GM13977 (cell line): ENCODE measurements around the gene HLA-DPA1.
"Not testable (repeated sequence)": the region's sequence is repeated elsewhere in the genome, so short reads cannot be mapped to it uniquely, and the experiment has no call there.

Source experiments
- DNase-seq: peaks from one replicate; pipeline ENCODE4 v3.0.0; 2012; ENCODE audit warnings: low spot score
- CTCF ChIP-seq: IDR thresholded peaks from 2 replicates; pipeline ENCODE4 v1.5.1; 2012; ENCODE audit warnings: mild to moderate bottlenecking, control low read depth; ENCODE audit not compliant: insufficient read depth; ENCODE audit errors: extremely low read depth, missing control alignments
- in situ Hi-C: fragments of 300-500 bp; cut with MboI; formaldehyde crosslinking; loops from one replicate; pipeline ENCODE4 v1.12.0; 2022; ENCODE audit warnings: low sequenced_read_pairs, low pct_unique_long_range_greater_than_20kb, mixed read lengths, inconsistent platforms; ENCODE audit not compliant: unreplicated experiment

Gene HLA-DPA1

DNA sequence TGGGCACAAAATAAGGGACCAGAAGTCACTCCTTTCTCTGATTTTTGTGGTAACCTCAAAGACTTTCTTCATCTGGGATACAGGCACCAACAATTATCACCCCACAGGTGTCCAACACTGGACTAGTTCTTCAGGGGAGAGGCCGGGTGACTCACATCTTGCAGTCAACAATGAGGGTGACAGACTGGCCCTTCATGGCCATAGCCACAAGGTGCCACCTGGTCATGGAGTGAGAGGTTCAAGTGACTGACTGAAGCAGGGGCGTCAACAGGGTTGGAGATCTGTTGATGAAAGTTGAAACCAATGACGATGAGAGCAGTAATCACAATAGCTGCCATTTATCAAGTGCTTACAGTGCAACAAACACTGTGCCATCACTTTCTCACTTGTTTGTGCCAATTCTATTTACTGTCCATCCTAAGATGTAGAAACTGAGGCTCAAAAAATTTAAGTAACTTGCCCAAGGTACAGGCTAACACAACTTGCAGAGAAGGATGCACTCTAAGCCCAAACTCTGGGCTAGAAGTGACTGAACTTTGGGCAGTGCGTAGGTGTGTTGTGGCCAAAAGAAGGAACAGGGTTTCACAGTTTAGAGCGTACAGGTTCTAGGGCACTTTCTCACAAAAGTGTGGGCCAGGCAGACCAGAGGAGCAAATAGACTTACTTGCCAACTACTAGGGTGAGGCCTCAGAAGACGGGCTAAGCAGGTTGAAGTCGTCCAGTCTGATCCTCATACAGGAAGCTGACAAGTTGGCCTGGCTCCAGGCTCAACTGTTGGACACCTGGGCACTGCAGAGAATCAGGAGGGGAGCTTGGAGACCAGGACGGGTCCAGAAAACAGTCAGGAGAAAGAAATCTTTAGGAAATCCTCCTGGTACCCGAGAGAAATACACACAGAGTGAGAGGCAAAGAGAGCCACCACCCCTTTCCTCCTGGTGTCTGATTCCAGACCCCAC is 32.7 kb upstream of the HLA-DPA1 start:
- in situ Hi-C loops, result no loop called here
- DNase-seq, result no peak
- TF ChIP-seq CTCF, result no peak

DNA sequence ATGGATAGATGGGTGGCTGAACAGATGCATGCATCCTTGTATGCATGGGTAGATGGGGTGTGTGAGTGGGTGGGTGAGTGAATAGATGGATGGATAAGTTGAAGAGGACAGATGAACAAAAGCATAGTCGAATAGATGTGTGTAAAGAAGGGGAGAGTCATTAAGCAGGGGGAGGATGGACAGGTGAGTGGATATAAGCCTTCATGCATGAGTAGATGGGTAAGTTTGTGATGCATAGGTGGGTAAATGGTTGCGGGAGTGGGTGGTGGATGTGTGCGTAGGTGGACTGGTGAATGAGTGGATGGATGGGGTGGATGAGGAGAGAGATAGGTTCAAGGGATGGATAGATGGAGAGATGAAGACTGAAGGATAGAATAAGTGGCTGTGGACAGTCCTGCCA is 31.9 kb upstream of the HLA-DPA1 start:
- no peak for DNase-seq
- in situ Hi-C loops, result no loop called here
- no peak for TF ChIP-seq CTCF

DNA sequence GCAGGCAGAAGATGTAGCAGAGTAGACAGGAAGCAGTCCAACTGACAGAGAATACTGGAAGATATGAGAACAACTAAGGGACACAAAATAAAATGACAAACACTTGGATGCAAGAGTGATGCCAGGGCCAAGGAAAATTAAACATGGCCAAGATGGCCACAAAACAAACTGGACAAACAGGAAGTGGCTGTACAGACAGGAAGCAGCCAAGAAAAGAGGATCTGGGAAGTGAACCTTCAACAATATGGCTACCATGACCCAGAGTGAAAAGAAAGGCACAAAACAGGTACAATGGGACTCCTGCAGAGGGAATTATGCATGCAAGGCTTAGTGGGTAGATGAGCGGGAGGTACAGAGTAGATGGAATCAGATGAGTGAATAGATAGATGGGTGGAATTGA is 31.4 kb upstream of the HLA-DPA1 start:
- in situ Hi-C loops, result no loop called here
- TF ChIP-seq CTCF, result no peak
- DNase-seq, result no peak

DNA sequence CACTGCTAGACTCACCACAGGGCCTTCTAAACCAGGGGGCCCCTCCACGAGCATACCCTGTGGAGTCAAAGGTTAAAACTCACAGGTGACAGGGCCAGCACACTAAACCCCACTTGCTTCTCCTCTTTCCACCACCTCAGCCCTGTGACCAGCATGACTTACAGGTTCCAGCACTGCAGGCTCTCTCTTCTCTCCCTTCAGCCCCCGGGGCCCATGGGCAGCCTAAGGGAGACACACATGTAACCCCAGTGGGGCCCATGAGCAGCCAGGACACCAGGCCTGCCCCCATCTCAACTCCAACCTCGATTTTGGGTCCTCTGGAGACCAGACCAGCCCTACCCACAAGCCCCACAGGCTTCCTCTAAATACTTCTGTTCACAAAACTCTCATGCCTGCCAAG is 30.3 kb upstream of the HLA-DPA1 start:
- DNase-seq, result no peak
- in situ Hi-C loops, result no loop called here
- no peak for TF ChIP-seq CTCF

GRCh38 chr6:33101121-33101737 is 27.8 kb upstream of the HLA-DPA1 start:
- in situ Hi-C loops, DNase-seq: not testable (repeated sequence)

GRCh38 chr6:33095681-33096080 is 22.2 kb upstream of the HLA-DPA1 start:
- no peak for TF ChIP-seq CTCF
- DNase-seq, result no peak
- in situ Hi-C loops, result no loop called here

- in situ Hi-C loops, result no loop called here
- TF ChIP-seq CTCF, result no peak
Observed at GRCh38 chr6:33093855-33094254, 20.4 kb upstream of the HLA-DPA1 start.

More at GRCh38 chr6:33093855-33094254, 20.4 kb upstream of the HLA-DPA1 start:
- DNase-seq, result no peak
